Activated CD8-positive, alpha-beta memory T cell treated with anti-CD3 and anti-CD28 coated beads, Interleukin-2, amount 50 U/mL, for 1 hour (primary cell): ENCODE data around the gene SRRM2.

Source experiments
- DNase-seq: peaks from one replicate; pipeline ENCODE4 v3.0.0-alpha.2; 2020; ENCODE audit errors: extremely low read depth

The SRRM2 gene

DNA sequence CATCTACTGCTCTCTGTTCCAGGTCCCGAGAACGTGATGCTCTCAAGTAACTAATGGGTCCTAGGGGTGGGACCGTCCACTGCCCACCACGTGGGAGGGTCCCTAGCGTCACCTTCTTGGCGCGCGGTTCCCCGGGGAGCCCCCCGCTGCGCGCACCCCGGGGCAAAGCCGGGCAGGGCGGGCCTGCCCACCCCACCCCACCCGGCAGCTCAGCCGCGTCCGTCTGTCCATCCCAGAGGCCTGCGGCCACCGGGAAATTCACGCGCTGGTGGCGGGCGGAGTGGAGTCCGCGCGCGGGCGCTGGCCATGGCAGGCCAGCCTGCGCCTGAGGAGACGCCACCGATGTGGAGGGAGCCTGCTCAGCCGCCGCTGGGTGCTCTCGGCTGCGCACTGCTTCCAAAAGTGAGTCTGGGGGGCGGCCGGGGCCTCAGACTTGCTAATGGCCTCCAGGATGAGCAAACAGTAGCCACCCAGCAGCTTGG lies 46.3 kb downstream of the SRRM2 start:
- no peak for DNase-seq

DNA sequence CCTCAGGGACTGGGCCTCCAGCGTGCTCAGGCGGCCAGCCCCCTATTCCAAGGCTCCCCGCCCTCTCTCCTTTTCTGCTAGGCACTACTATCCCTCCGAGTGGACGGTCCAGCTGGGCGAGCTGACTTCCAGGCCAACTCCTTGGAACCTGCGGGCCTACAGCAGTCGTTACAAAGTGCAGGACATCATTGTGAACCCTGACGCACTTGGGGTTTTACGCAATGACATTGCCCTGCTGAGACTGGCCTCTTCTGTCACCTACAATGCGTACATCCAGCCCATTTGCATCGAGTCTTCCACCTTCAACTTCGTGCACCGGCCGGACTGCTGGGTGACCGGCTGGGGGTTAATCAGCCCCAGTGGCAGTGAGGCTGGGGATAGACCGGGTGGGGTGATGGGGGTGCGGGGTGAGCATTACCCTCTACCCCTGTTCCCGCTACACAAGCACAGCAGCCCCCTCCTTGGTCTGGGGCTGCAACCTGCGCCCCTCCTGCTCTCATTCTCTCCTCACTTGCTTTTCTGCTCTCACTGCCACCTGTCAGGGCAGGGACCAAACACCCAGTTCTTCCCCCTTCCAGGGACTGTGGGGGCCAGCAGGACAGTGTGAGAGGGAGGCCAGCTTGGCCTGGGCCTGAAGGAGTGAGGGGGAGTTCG lies 46.9 kb downstream of the SRRM2 start:
- no peak for DNase-seq

DNA sequence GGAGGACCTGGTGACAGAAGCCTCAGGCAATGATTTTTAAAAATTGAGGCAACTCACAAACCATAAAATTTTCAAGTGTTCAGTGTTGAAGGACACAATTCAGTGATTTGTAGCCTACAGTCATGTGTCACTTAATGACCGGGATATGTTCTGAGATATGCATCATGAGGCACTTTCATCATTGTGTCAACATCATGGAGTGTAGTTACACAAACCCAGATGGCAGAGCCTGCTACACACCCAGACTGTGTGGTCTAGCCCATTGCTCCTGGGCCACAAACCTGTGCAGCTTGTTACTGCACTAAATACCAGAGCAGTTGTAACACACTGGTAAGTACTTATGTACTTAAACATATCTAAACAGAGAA lies 47.4 kb downstream of the SRRM2 start:
- no peak for DNase-seq

DNA sequence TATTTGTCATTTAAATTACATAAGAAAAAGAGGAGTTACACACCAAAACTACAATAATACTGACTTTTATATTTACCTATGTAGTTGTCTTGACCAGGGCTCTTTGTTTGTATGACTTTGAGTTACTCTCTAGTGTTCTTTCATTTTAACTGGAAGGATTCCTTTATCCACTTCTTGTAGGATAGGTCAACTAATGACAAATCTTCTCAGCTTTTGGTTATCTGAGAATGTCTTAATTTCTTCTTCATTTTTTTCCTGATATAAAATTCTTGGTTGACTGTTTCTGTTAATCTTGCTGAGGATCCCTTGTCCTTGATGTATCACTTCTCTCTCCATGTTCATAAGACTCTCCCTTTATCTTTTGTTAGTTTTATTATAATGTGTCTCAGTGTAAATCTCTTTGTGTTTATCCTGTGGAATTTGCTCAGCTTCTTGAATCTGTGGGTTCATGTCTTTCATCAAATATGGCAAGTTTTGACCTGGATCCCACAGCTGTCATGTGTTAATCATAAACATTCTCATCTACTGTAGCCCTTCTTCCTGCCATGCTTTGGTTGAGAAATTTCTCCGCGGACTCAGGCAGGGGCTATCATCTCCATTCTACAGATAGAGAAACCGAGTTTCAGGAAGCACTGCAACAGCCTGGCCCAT lies 51.2 kb downstream of the SRRM2 start:
- no peak for DNase-seq

DNA sequence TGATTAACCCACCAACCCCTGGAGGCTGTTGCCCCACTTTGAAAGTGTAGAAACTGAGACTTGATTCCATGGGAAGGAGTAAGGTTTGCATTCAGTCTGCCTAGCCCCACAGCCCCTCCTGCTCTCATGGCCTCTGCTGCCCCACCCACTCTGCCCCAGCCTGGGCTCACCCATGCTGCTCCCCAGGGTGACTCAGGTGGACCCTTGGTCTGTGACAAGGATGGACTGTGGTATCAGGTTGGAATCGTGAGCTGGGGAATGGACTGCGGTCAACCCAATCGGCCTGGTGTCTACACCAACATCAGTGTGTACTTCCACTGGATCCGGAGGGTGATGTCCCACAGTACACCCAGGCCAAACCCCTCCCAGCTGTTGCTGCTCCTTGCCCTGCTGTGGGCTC lies 52.3 kb downstream of the SRRM2 start:
- DNase-seq: no peak

DNA sequence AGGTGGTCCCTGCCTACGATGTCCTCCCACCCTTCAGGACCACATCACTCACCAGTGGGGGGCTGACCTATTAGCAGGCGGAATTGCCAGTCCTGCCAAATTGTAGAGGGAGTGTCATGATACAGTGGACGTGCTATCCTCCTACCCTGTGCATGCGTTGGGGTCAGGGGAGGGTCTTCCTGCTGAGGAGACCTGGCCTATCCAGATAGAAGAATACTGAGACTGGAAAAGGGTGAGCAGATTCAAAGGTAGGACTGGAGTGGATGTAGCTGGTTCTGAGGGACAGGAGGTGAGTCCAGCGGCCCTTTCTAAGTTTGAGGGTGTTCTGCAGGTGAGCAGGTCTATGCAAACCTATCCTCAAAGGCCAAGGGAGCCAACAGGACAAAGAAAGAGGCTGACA lies 53.8 kb downstream of the SRRM2 start:
- DNase-seq: no peak

DNA sequence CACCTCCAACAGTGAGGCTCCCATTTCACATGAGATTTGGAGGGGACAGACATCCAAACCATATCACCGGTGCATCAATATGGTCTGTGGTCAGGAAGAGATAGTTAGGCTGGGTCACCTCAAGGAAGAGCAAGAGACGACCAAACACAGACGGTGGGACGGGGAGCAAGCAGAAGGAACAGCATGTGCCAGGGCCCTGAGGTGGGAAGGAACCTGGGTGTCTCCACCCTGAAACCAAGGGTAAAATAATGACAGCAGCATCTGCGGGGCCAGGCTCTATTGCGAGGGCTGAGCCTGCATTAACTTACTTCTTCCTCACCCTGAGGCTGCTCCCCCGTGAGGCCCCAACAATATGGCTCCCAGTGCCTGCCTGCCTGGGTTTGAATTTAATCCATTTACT lies 55.7 kb downstream of the SRRM2 start:
- DNase-seq: no peak

DNA sequence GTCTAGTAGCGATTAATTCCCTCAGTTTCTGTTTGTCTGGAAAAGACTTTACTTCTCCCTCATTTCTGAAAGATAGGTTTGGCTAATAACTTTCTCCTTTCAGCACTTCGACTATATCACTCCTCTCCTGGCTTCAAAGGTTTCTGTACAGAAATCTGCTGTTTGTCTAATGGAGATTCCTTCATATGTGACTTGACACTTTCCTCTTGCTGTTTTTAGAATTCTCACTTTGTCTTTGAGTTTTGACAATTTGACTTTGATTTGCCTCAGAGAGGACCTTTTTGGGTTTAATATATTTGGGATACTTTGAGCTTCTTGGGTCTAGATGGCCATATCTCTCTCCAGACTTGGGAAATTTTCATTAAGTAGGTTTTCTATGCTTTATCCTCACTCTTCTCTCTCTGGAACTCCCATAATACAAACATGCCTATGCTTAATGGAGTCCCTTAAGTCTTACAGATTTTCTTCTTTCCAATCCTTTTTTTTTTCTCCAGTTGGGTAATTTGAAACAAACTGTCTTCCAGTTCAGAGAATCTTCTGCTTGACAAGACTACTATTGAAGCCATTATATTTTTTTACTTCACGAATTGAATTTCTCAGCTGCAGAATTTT lies 56.8 kb downstream of the SRRM2 start:
- no peak for DNase-seq

DNA sequence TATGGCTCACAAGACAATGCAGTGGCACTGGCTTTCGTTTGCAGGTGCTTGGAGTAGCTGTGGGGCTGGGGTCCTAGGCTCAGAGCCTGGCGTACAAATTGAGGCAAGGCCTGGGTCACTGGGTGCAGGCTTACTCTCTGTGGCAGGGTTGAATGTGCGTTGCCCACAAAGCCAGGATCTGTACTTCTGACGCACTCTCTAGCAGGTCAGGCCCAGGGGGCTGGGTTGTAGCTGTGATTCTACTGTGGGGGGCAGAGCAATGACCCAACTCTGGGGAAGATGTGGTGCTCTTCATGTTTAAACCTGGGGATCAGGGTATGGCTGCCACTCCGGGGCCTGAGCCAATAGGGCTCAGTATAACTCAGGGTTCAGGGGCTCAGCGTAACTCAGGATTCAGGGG lies 58.2 kb downstream of the SRRM2 start:
- DNase-seq: no peak

DNA sequence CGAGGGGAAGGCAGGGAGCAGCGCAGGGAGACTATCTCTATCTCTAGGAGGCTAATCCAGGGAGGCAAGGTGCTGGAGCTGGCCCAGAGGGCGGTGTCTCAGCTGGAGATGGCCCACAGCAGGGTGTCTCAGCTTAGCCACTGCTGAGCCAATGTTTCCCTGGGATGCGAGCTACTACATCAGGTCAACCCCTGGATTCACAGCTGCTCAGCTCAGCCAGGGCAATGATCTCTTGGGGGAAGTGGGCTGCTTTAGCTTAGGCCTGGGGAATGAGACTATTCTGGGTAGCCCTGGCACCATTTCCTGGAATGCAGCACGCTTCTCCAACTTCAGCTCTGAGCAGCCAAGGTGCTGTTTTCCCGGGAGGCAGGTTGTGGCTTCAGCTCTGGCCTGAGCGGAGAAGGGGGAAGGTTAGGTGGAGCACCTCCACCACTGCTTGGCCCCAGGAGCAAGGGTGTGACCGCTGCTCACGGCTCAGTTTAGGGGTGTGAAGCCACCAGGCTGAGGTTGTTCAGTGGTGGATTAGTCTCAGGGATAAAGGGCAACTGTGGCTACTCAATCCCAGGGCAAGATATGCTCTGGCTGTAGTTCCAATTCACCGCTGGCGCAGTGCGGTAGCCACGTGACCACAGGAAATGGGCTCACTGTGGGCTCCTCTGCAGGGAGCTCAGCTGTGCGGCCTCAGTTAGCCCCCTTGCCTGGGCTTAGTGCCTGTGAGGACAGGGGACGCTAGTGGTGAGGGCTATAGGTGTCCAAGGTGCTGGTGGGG lies 59.4 kb downstream of the SRRM2 start:
- no peak for DNase-seq

DNA sequence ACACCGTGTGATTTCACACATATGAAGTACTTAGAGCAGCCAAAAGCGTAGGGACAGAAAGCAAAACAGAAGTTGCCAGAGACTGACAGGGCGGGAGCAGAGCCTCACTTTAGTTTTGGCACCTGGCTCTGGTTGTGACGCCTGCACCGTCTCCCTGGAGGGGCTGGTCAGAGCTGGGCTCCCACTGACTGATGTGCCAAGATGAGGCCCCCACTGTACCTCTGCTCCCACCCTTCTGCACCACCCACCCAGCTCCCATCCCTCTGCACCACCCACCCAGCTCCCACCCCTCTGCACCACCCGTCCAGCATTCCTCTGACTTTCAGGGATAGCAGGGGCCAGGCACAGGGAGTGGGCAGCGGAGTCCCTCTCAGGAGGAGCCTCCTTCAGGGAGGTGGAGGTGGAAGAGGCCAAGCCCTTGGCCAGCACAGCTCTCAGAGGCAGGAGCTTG lies 61.4 kb downstream of the SRRM2 start:
- DNase-seq: no peak

DNA sequence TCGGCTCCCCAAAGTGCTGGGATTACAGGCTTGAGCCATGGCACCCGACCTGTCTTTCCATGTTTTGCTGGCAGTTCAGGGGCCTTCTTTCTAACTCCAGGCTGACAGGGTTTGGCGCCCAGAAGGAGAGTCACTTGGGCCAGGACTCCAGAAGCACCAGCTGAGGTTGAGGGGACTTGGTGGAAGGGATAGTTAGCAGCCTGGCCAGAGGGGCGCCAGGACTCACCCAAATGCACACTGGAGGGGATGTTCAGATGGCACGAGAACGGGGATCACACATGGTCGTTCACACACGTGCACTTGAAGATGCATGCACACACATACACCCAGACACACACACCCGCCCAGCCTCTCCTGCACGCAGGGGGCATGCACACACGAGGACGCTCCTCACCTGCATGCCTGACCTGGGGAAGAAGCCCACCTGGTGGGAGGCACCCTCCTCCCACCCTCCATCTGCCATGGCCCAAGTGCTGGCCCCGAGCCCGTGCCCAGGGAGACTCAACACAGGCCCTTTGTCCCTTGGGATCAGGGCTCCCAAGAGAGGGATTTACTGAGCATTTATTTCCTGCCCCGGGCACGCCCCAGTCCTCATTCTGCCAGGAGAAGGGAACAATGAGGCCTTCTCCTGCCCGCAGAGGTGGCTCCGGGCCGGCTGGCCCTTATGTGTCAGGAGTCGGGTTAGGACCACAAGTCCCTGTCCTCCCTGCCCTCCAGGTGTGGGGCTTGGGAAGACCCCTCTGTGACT lies 62.3 kb downstream of the SRRM2 start:
- no peak for DNase-seq

DNA sequence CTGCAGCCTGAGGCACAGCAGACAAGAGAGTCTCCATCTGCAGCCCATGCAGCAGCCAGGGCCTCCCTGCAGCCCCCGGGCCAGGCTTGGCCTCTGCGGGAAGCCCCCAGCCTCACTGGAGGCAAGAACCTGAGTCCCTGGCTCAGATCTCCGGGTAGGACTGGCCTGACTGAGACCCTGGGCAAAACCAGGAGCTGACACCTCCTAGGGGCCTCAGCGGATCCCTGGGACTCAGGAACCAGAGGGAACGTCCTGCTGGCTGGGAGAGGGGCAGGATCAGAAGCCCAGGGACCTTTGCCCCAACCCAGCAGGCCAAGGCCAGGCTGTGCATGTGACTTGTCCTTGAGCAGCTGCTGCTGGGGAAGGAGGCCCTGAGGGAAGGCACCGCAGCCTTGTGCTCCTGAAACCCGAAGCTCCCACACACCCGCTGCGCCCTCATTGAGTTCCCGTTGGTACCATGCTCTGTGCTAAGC lies 62.9 kb downstream of the SRRM2 start:
- no peak for DNase-seq

DNA sequence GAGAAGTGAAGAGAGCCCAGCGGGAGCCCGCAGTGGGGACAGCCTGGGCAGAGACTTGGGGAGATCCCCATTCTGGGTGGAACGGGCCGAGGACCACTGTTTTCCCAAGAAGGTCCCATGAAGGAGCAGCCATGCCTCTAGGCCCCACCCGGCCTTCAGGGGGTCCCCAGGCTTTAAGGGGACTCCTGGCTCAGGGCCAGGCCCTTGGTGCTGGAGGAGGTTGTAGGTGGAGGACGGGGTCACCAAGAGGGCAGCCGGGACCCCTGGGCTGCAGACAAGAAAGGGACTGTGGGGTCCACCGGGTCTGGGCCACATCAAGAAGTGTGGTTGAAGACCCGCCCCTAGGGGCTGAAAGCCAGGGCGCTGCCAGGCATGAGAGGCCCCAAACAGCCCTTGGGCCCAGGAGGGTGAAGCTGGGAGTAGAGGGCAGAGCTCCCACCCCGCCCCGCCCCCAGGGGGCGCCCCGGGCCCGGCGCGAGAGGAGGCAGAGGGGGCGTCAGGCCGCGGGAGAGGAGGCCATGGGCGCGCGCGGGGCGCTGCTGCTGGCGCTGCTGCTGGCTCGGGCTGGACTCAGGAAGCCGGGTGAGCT lies 64.4 kb downstream of the SRRM2 start, which contains the start of gene PRSS21:
TSS of gene PRSS21 (plus strand) at position 487 of the 589 bp plus-strand sequence. CDS start at position 519, 32 bp downstream.
- DNase-seq: no peak

DNA sequence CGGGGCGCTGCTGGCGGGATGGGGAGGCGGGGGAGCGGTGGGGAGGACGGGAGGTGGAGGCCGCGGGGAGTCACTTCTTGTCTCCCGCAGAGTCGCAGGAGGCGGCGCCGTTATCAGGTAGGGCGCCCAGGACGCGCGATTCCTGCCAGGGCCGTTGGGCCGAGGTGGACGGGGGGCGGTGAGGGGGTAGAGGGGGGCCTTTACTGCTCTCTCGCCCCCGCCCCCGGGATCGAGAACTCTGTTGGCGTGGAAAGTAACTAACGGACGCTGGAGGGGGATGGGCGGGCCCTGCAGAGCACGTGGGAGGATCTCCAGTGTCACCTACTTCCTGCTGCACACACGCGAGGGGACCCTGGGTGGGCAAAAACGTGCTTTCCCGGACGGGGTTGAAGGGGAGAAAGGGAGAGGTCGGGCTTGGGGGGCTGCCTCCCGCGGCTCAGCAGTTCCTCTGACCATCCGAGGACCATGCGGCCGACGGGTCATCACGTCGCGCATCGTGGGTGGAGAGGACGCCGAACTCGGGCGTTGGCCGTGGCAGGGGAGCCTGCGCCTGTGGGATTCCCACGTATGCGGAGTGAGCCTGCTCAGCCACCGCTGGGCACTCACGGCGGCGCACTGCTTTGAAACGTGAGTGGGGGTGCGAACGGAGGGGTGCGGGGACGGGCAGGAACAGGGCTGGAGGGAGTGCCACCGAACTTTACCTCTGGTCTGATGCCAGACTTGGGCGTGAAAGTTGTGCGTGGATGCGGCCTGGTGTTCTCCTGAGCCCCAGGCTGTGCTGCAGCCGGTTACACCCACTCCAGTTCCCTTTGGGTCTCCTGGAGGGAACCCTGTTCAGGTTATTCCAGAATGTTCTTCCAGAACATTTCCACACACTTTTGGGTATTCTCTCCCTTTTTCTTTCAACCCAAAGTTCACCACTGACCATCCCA lies 65.2 kb downstream of the SRRM2 start:
- DNase-seq: no peak

DNA sequence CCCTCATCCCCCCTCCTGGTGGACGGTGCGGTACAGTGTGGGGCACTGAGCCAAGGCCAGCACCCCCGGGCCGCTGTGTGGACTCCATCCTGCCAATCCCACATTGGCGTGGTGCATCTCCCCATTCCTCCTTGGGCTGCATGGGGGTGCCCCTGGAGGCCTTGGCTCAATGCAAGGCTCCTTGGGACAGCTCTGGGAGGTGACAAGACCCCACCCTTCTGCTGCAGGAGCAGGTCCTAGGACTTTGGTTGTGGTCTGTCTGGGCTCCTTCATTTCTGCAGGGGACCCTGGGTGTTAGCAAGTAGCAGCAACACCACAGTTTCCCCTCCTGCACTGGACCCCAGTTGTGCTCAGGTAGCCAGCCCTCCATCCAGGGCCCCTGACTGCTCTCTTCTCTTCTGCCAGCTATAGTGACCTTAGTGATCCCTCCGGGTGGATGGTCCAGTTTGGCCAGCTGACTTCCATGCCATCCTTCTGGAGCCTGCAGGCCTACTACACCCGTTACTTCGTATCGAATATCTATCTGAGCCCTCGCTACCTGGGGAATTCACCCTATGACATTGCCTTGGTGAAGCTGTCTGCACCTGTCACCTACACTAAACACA lies 65.9 kb downstream of the SRRM2 start:
- DNase-seq: no peak

DNA sequence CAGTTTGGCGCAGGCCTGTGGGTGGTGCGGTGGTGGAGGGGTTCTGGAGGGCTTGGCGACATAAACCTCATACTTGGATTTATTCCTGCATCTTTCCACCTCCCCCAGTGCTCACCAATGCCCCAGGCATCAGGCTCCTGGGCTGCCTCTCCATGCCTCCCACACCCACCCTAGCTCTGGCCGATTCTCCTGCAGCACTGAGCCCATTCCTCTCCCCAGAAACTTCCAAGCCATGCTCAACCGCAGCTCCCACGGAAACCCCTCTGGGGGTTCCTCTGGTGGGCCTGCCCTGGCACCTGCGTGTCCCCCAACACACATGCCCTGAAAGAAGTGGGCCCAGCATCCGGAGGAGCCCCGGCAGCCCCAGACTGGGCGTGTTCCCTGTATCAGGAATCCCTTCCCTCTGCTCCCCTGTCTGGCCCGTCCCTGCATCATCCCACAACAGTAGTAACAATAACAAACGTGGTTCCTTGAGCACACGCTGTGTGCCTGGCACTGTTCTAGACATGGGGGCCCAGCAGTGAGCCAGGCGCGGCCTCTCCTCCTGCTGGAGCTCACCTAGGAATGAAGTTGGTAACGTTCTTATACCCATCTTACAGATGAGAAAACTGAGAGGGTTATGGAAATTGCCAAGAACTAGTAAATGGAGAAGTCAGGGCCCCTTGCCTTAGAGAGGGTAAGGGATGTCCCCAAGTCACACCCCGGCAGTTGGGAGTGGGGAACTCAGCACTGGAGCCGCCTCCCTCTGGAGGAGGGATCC lies 66.9 kb downstream of the SRRM2 start:
- DNase-seq: no peak

DNA sequence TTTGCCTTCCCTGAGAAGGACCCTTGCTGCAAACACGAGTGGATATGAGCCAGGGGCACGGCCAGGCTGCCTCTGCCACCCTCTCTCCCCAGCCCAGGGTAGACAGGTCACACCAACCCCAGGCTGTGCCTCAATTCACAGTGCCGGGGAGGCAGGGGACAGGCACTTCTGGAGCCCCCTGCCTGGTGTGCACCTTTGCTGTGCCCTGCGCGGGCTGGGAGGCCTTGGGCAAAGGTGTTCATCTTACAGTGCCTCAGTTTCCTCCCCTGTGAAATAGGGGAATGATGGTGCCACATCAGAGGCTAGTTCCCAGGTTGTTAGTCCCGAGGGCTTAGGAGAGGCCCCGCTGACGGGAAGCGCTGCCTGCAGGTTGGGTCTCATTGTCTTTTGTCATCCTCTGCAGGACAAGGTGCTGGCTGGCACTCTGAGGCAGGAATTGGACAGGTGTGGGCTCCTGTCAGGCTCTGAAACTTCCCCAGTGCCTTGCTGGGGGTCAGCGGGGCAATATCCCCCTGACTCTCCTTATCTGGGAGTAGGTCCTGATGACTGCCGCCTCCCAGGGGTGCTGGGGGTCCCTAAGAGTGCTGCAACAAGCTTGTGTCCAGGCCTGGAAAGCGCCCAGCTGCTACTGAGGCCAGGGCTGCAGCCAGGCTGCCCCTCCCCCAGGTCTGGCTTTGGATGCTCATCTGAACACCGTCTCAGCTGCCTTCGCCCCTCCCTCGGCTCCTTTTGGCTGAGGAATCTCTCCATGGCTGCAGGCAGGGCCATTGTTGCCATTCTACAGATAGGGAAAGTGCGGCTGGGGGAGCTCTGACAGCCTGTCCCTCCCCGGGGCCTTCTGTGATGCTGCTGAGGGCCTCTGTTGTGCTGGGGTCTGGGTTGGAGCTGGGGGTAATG lies 67.7 kb downstream of the SRRM2 start:
- DNase-seq: no peak
